K562 (cell line): ENCODE measurements around the gene TAF9. TPM values are rescaled to one million over a fixed set of nuclear protein-coding genes. Genes with fewer than 3 reads are reported as not detected.

Experiments used
- ATAC-seq: fragments of 200-7000 bp; cut with Tn5 transposase; 3 replicates; pipeline ENCODE4 v1.9.1; 2020; ENCODE audit warnings: moderate library complexity
- BruUV-seq: library from RNA; stranded (reverse); fragments of 400-500 nt; replicated peaks from 2 replicates; lab custom pipeline; 2021; lab: Mats Ljungman, UMichigan
- CTCF ChIA-PET: fragments of 300-600 bp; formaldehyde crosslinking; extraction: SDS; loops from one replicate; lab custom pipeline; 2021; ENCODE audit warnings: low intra/inter-chr PET ratio; lab: Yijun Ruan, JAX
- POLR2A ChIA-PET: fragments of 300-600, 350-650 bp; sonication (Branson Sonifier 250); formaldehyde crosslinking; extraction: SDS; loops from one replicate; lab custom pipeline; 2021; ENCODE audit warnings: antibody characterized with exemption, inconsistent platforms; lab: Yijun Ruan, JAX
- DNase-seq, 4 experiments: peaks; one replicate each; pipeline versions ENCODE4 v3.0.0 to v3.0.0-alpha.2; 2011 to 2018; ENCODE audit warnings: low spot score in 3 of 4, mixed read lengths in 3 of 4; ENCODE audit errors: extremely low read depth in 1 of 4
- FAIRE-seq: peaks from 2 replicates; lab custom pipeline; 2011; peaks lifted over from hg19 to GRCh38; lab: Jason Lieb, UNC
- H2AFZ ChIP-seq: 2 replicates; pipeline ENCODE4 v1.6.0; 2011; ENCODE audit warnings: low read depth, low read length, control low read depth, inconsistent platforms
- H3K27ac ChIP-seq: fragments of 200-600 bp; 3 replicates; pipeline ENCODE4 v1.8.0; 2011; ENCODE audit warnings: low read depth, mild to moderate bottlenecking, control low read depth, inconsistent platforms, low read length, moderate library complexity, mixed read lengths; ENCODE audit errors: extremely low read depth
- H3K27me3 ChIP-seq, 2 experiments: fragments of 300-600 bp in 1 of 2; 2 replicates in 1 of 2; 3 replicates in 1 of 2; pipeline versions ENCODE4 v1.6.0 to v1.8.0; 2011; ENCODE audit warnings: inconsistent platforms in 2 of 2, low read length in 2 of 2, mild to moderate bottlenecking in 1 of 2, mixed read lengths in 1 of 2, moderate library complexity in 1 of 2; ENCODE audit not compliant: control insufficient read depth in 2 of 2, insufficient read depth in 2 of 2
- H3K36me3 ChIP-seq: fragments of 300-600 bp; 3 replicates; pipeline ENCODE4 v1.8.0; 2011; ENCODE audit warnings: mild to moderate bottlenecking, low read length, inconsistent platforms; ENCODE audit not compliant: control insufficient read depth, insufficient read depth
- H3K4me1 ChIP-seq, 2 experiments: fragments of 200-600 bp in 1 of 2; replicated peaks in 1 of 2; 2 replicates in 1 of 2; 3 replicates in 1 of 2; pipeline versions ENCODE4 v1.5.1 to v1.8.0; 2011; ENCODE audit warnings: inconsistent platforms in 2 of 2, low read length in 2 of 2, mild to moderate bottlenecking in 1 of 2, mixed read lengths in 1 of 2, moderate library complexity in 1 of 2; ENCODE audit not compliant: control insufficient read depth in 2 of 2, insufficient read depth in 2 of 2
- H3K4me2 ChIP-seq: 2 replicates; pipeline ENCODE4 v1.6.1; 2011; ENCODE audit warnings: low read length, control low read depth, inconsistent platforms, mixed read lengths; ENCODE audit not compliant: insufficient read depth
- H3K4me3 ChIP-seq: fragments of 200-600 bp; sonication (generic), shearing (Covaris generic); 2 replicates; pipeline ENCODE4 v1.5.1; 2016; ENCODE audit warnings: control low read depth, inconsistent platforms
- H3K79me2 ChIP-seq: fragments of 200-600 bp; 3 replicates; pipeline ENCODE4 v1.8.0; 2011; ENCODE audit warnings: low read length, inconsistent platforms; ENCODE audit not compliant: control insufficient read depth, insufficient read depth
- H3K9ac ChIP-seq, 2 experiments: 2 replicates each; pipeline versions ENCODE4 v1.6.0 to v1.6.1; 2011; ENCODE audit warnings: low read depth in 2 of 2, low read length in 2 of 2, control low read depth in 1 of 2, inconsistent platforms in 1 of 2, mild to moderate bottlenecking in 1 of 2, mixed read lengths in 1 of 2; ENCODE audit not compliant: insufficient read depth in 1 of 2
- H3K9me1 ChIP-seq: one replicate; pipeline ENCODE4 v1.6.0; 2011; ENCODE audit warnings: inconsistent platforms, mild to moderate bottlenecking, low read length, moderate library complexity; ENCODE audit not compliant: control insufficient read depth, insufficient read depth
- H3K9me3 ChIP-seq: replicated peaks from 2 replicates; pipeline ENCODE4 v1.5.1; 2011; ENCODE audit warnings: low read depth, low read length, inconsistent platforms; ENCODE audit not compliant: control insufficient read depth, insufficient read depth
- H4K20me1 ChIP-seq: replicated peaks from 2 replicates; pipeline ENCODE4 v1.6.1; 2011; ENCODE audit warnings: low read length, inconsistent platforms, mixed read lengths; ENCODE audit not compliant: control insufficient read depth, insufficient read depth
- BMI1 ChIP-seq: fragments of 150-350 bp; IDR thresholded peaks from 2 replicates; pipeline ENCODE4 v1.6.1; 2014; ENCODE audit warnings: low read length
- CGGBP1 ChIP-seq: fragments of 250-450 bp; sonication (Bioruptor Pico); IDR thresholded peaks from 2 replicates; pipeline ENCODE4 v1.9.0; 2021; ENCODE audit warnings: mild to moderate bottlenecking
- CHD2 ChIP-seq: IDR thresholded peaks from 2 replicates; pipeline ENCODE4 v1.6.1; 2011; ENCODE audit warnings: low read depth, low read length
- HCFC1 ChIP-seq: IDR thresholded peaks from 2 replicates; pipeline ENCODE4 v1.6.1; 2012; ENCODE audit warnings: low read depth, low read length, improper control_type of control experiment
- RBM25 ChIP-seq: fragments of 200-400 bp; formaldehyde crosslinking; IDR thresholded peaks from 2 replicates; pipeline ENCODE4 v1.6.1; 2018; ENCODE audit warnings: low read length, low read depth, moderate library complexity; ENCODE audit not compliant: severe bottlenecking
- STAG1 ChIP-seq: sonication (generic); formaldehyde crosslinking; IDR thresholded peaks from 2 replicates; pipeline ENCODE4 v1.5.0; 2020; ENCODE audit warnings: missing genetic modification reagents, borderline replicate concordance
- ZNF507 ChIP-seq: conservative IDR thresholded peaks from 2 replicates; pipeline ENCODE4 v1.6.1; 2017; ENCODE audit warnings: missing genetic modification characterization, missing compliant biosample characterization
- WGBS: fragments of 100-300 bp; shearing (Covaris generic); methylation state at CpG from one replicate; pipeline ENCODE4 v1.1.6; 2016; ENCODE audit warnings: low coverage, mixed read lengths; ENCODE audit not compliant: insufficient coverage; ENCODE audit errors: missing lambda C conversion rate; 5-methylcytosine and 5-hydroxymethylcytosine counted together
- in situ Hi-C: fragments of 300-500 bp; cut with MboI; formaldehyde crosslinking; loops from 4 replicates; pipeline ENCODE4 v1.15.0; 2018; ENCODE audit warnings: inconsistent platforms, mixed read lengths
- intact Hi-C: fragments of 100-400 bp; cut with micrococcal nuclease; formaldehyde crosslinking; loops from 2 replicates; pipeline ENCODE4 v1.14.2; 2022
- polyA plus RNA-seq, 8 experiments: library from polyadenylated mRNA; depleted of rRNA in 4 of 8; stranded (reverse) in 5 of 8; unstranded in 3 of 8; fragments of >200 nt; fragmentation: Nextera tagmentation in 2 of 8; fragmentation: Illumina TruSeq in 1 of 8; extraction: Ambion mirVana in 2 of 8; extraction: Trizol in 1 of 8; gene quantifications; 2 replicates each; pipeline versions ENCODE4 v1.2.1 to v1.2.3, GENCODE V29; 2011 to 2014; ENCODE audit warnings: inconsistent platforms in 1 of 8, missing spikeins in 1 of 8
- total RNA-seq, 7 experiments: library from RNA; depleted of rRNA in 6 of 7; stranded (reverse); fragments of >200 nt in 6 of 7; fragmentation: Illumina TruSeq in 2 of 7; extraction: Trizol in 2 of 7; gene quantifications; 2 replicates each; pipeline versions ENCODE4 v1.2.1 to v1.2.3, GENCODE V29; 2011 to 2021; ENCODE audit warnings: low replicate concordance in 1 of 7

Gene TAF9
- total and polyA plus RNA-seq, 9 of the 15 experiments (the other 6 are each of a cell fraction or from before 2014, with no cell fraction given) = 119 to 566 (median 207) TPM

- no peaks in the 10 kb centered on the region for H3K9me1 ChIP-seq
- 6% methylated on average over 1 of the region's 1 CpG for WGBS
- ATAC-seq = no peak
- TF ChIP-seq HCFC1 (no peak), BMI1 (no peak), CHD2 (no peak), CGGBP1 (CRISPR knock-in tag) (no peak), STAG1 (CRISPR knock-in tag) (no peak)
- no peak overlapping the region for H3K4me3 ChIP-seq
- CTCF ChIA-PET = no interaction called here
- H3K79me2 ChIP-seq = no peaks in the 10 kb centered on the region
- H3K36me3 ChIP-seq = no peaks in the 10 kb centered on the region
- no peak for DNase-seq
- no peak for FAIRE-seq
- H2AFZ ChIP-seq = no peak overlapping the region
- POLR2A ChIA-PET = interaction anchor here (0.6 to 1.2 kb wide), 3 partner anchors 10 to 24 kb away, joined by 4 read pairs; partner anchors contain the start of gene CCDC125
- no peak overlapping the region for H3K4me2 ChIP-seq
- H3K27me3 ChIP-seq = no peaks in the 10 kb centered on the region
- H4K20me1 ChIP-seq = no peaks in the 10 kb centered on the region
- in situ Hi-C loops = no loop called here
- H3K4me1 ChIP-seq = no peaks in the 10 kb centered on the region
- intact Hi-C loops = no loop called here
- no peak overlapping the region for H3K27ac ChIP-seq
- no peaks in the 10 kb centered on the region for H3K9me3 ChIP-seq
- BruUV-seq = no TSS peak
- H3K9ac ChIP-seq = no peak overlapping the region
These were observed 26.2 kb downstream of the TAF9 start for GRCh38 chr5:69343083-69343482.

GRCh38 chr5:69341520-69342161, 27.7 kb downstream of the TAF9 start:
- intact Hi-C loops = no loop called here
- H3K27ac ChIP-seq = no peak overlapping the region
- H3K4me2 ChIP-seq = no peak overlapping the region
- no peaks in the 10 kb centered on the region for H3K9me3 ChIP-seq
- H2AFZ ChIP-seq = no peak overlapping the region
- H3K4me1 ChIP-seq = no peaks in the 10 kb centered on the region
- FAIRE-seq (no peak), DNase-seq (no peak), ATAC-seq (no peak)
- ChIA-PET CTCF (no interaction called here), POLR2A (no interaction called here)
- no peaks in the 10 kb centered on the region for H3K9me1 ChIP-seq
- H3K79me2 ChIP-seq = no peaks in the 10 kb centered on the region
- no peaks in the 10 kb centered on the region for H4K20me1 ChIP-seq
- in situ Hi-C loops = no loop called here
- BruUV-seq = no TSS peak
- no peaks in the 10 kb centered on the region for H3K36me3 ChIP-seq
- 49% methylated on average over 4 of the region's 4 CpGs for WGBS
- no peak overlapping the region for H3K4me3 ChIP-seq
- no peaks in the 10 kb centered on the region for H3K27me3 ChIP-seq
- no peak overlapping the region for H3K9ac ChIP-seq
- TF ChIP-seq RBM25 (peak; percentile 47), ZNF507 (tag) (peak; percentile 26; the same call in 1 of the 2 replicates)
